GM12878 (cell line): ENCODE data around the gene DCTN4. TPM values are rescaled to one million over a fixed set of nuclear protein-coding genes. Genes with fewer than 3 reads are reported as not detected.

Source experiments
- ATAC-seq: fragments of 200-7000 bp; cut with Tn5 transposase; 3 replicates; pipeline ENCODE4 v1.9.1; 2020; ENCODE audit warnings: mild to moderate bottlenecking, moderate library complexity
- BruUV-seq: library from RNA; stranded (reverse); fragments of 400-500 nt; replicated peaks from 2 replicates; lab custom pipeline; 2021; lab: Mats Ljungman, UMichigan
- CTCF ChIA-PET: fragments of 300-600 bp; sonication (Branson Sonifier 250); formaldehyde crosslinking; extraction: SDS; loops from one replicate; lab custom pipeline; 2021; ENCODE audit warnings: inconsistent platforms; lab: Yijun Ruan, JAX
- POLR2A ChIA-PET: fragments of 350-600 bp; formaldehyde crosslinking; extraction: SDS; loops from one replicate; lab custom pipeline; 2021; ENCODE audit warnings: inconsistent platforms; lab: Charles Lee
- RAD21 ChIA-PET: fragments of 300-600 bp; sonication (Branson Sonifier 250); formaldehyde crosslinking; loops from one replicate; lab custom pipeline; 2023; ENCODE audit warnings: antibody characterized with exemption; ENCODE audit not compliant: unreplicated experiment; lab: Charles Lee
- SMC1A ChIA-PET: fragments of 300-600 bp; sonication (Branson Sonifier 250); formaldehyde crosslinking; loops from one replicate; lab custom pipeline; 2023; ENCODE audit not compliant: unreplicated experiment, uncharacterized antibody; lab: Charles Lee
- DNase-seq: peaks from one replicate; pipeline ENCODE4 v3.0.0-alpha.2; 2011; ENCODE audit warnings: low read depth, low spot score
- FAIRE-seq: peaks from 3 replicates; lab custom pipeline; 2011; peaks lifted over from hg19 to GRCh38; lab: Jason Lieb, UNC
- H2AFZ ChIP-seq: 2 replicates; pipeline ENCODE4 v1.6.0; 2011; ENCODE audit warnings: low read depth, low read length, control low read depth; ENCODE audit not compliant: control insufficient read depth
- H3K27ac ChIP-seq: 2 replicates; pipeline ENCODE4 v1.5.1; 2011; ENCODE audit warnings: control low read depth; ENCODE audit not compliant: control insufficient read depth, insufficient read depth
- H3K27me3 ChIP-seq, 2 experiments: replicated peaks in 1 of 2; 2 replicates each; pipeline versions ENCODE4 v1.6.0 to v1.6.1; 2011; ENCODE audit warnings: low read length in 1 of 2; ENCODE audit not compliant: control insufficient read depth in 2 of 2, insufficient read depth in 2 of 2
- H3K36me3 ChIP-seq, 2 experiments: 2 replicates each; pipeline ENCODE4 v1.5.1; 2011; ENCODE audit warnings: low read length in 1 of 2; ENCODE audit not compliant: control insufficient read depth in 2 of 2, insufficient read depth in 2 of 2
- H3K4me1 ChIP-seq: 2 replicates; pipeline ENCODE4 v1.6.1; 2011; ENCODE audit warnings: mild to moderate bottlenecking, low read length, moderate library complexity, mixed read lengths; ENCODE audit not compliant: control insufficient read depth, insufficient read depth
- H3K4me2 ChIP-seq: 2 replicates; pipeline ENCODE4 v1.6.0; 2011; ENCODE audit warnings: control low read depth; ENCODE audit not compliant: control insufficient read depth, insufficient read depth
- H3K4me3 ChIP-seq: fragments of 200-600 bp; sonication (generic); 2 replicates; pipeline ENCODE4 v1.5.1; 2016
- H3K79me2 ChIP-seq: 2 replicates; pipeline ENCODE4 v1.6.0; 2011; ENCODE audit warnings: low read length; ENCODE audit not compliant: control insufficient read depth, insufficient read depth
- H3K9ac ChIP-seq: 2 replicates; pipeline ENCODE4 v1.8.0; 2011; ENCODE audit warnings: low read length, control low read depth, mixed read lengths; ENCODE audit not compliant: control insufficient read depth, insufficient read depth
- H3K9me3 ChIP-seq: replicated peaks from 3 replicates; pipeline ENCODE4 v1.5.1; 2011; ENCODE audit warnings: mild to moderate bottlenecking, low read length; ENCODE audit not compliant: control insufficient read depth, insufficient read depth
- H4K20me1 ChIP-seq: 2 replicates; pipeline ENCODE4 v1.6.0; 2011; ENCODE audit not compliant: control insufficient read depth, insufficient read depth
- BMI1 ChIP-seq: fragments of 450-650 bp; IDR thresholded peaks from 2 replicates; pipeline ENCODE4 v1.6.1; 2016; ENCODE audit warnings: mild to moderate bottlenecking, moderate library complexity, borderline replicate concordance
- EGR1 ChIP-seq, 2 experiments: IDR thresholded peaks; 1 replicate in 1 of 2; 2 replicates in 1 of 2; pipeline ENCODE4 v1.6.1; 2011 to 2012; ENCODE audit warnings: low read depth in 2 of 2, low read length in 2 of 2, borderline replicate concordance in 1 of 2, mild to moderate bottlenecking in 1 of 2, moderate library complexity in 1 of 2
- ETV6 ChIP-seq, 2 experiments: fragments of 450-650 bp in 1 of 2; IDR thresholded peaks in 1 of 2; conservative IDR thresholded peaks in 1 of 2; 2 replicates each; pipeline ENCODE4 v1.6.1; 2014; ENCODE audit warnings: antibody characterized with exemption in 1 of 2, borderline replicate concordance in 1 of 2, low read depth in 1 of 2, mild to moderate bottlenecking in 1 of 2, moderate library complexity in 1 of 2
- NR2C2 ChIP-seq: IDR thresholded peaks from 2 replicates; pipeline ENCODE4 v1.6.1; 2011; ENCODE audit warnings: borderline replicate concordance, low read depth; ENCODE audit not compliant: control insufficient read depth, insufficient read length
- POU2F2 ChIP-seq: IDR thresholded peaks from 3 replicates; pipeline ENCODE4 v1.6.1; 2011; ENCODE audit warnings: low read depth, mild to moderate bottlenecking, low read length, borderline replicate concordance
- SMAD1 ChIP-seq: fragments of 450-650 bp; IDR thresholded peaks from 2 replicates; pipeline ENCODE4 v1.6.1; 2018; ENCODE audit warnings: mild to moderate bottlenecking, low read depth; ENCODE audit not compliant: partially characterized antibody
- SMAD5 ChIP-seq: IDR thresholded peaks from 2 replicates; pipeline ENCODE4 v1.6.1; 2016; ENCODE audit warnings: antibody characterized with exemption, low read depth
- TARDBP ChIP-seq: IDR thresholded peaks from 2 replicates; pipeline ENCODE4 v1.6.1; 2016; ENCODE audit warnings: borderline replicate concordance
- ZNF274 ChIP-seq: IDR thresholded peaks from one replicate; pipeline ENCODE4 v1.8.0; 2011; ENCODE audit not compliant: insufficient read length, insufficient read depth
- ZNF384 ChIP-seq: IDR thresholded peaks from 2 replicates; pipeline ENCODE4 v1.6.1; 2012; ENCODE audit warnings: low read depth, mild to moderate bottlenecking, low read length, improper control_type of control experiment, borderline replicate concordance
- WGBS: methylation state at CpG from one replicate; pipeline ENCODE4 v1.1.6; 2016; ENCODE audit warnings: low lambda C conversion rate; ENCODE audit not compliant: insufficient replicate concordance, insufficient coverage; ENCODE audit errors: missing lambda C conversion rate; 5-methylcytosine and 5-hydroxymethylcytosine counted together
- in situ Hi-C: fragments of 300-500 bp; cut with MboI; formaldehyde crosslinking; loops from 9 replicates; pipeline ENCODE4 v1.14.3; 2018; ENCODE audit warnings: mixed read lengths
- intact Hi-C: fragments of 100-400 bp; cut with micrococcal nuclease; formaldehyde crosslinking; loops from one replicate; pipeline ENCODE4 v1.14.2; 2022; ENCODE audit not compliant: unreplicated experiment
- polyA plus RNA-seq, 11 experiments: library from polyadenylated mRNA; depleted of rRNA in 4 of 11; unstranded in 6 of 11; stranded (reverse) in 5 of 11; fragments of >200 nt; fragmentation: Nextera tagmentation in 4 of 11; fragmentation: Illumina TruSeq in 1 of 11; extraction: Ambion mirVana in 4 of 11; extraction: Trizol in 1 of 11; gene quantifications; 1 replicate in 1 of 11; 2 replicates in 10 of 11; pipeline versions ENCODE4 v1.2.1 to v1.2.3, GENCODE V29; 2011 to 2016; ENCODE audit warnings: inconsistent platforms in 2 of 11, missing spikeins in 2 of 11, low read depth in 1 of 11
- total RNA-seq, 4 experiments: library from RNA; depleted of rRNA in 3 of 4; stranded (reverse); fragments of >200 nt in 3 of 4; fragmentation: Illumina TruSeq in 1 of 4; extraction: Trizol in 1 of 4; gene quantifications; 2 replicates each; pipeline versions ENCODE4 v1.2.1 to v1.2.3, GENCODE V29; 2013 to 2021
- TF ChIP-seq, protein P1 (sequence below): IDR thresholded peaks from 2 replicates; pipeline ENCODE4 v1.6.1; 2012; ENCODE audit warnings: low read depth, low read length, improper control_type of control experiment

The DCTN4 gene
- total and polyA plus RNA-seq, 10 of the 15 experiments (the other 5 are each of a cell fraction or from before 2014, with no cell fraction given), result 7.6 to 27.8 (median 18.0) TPM

DNA sequence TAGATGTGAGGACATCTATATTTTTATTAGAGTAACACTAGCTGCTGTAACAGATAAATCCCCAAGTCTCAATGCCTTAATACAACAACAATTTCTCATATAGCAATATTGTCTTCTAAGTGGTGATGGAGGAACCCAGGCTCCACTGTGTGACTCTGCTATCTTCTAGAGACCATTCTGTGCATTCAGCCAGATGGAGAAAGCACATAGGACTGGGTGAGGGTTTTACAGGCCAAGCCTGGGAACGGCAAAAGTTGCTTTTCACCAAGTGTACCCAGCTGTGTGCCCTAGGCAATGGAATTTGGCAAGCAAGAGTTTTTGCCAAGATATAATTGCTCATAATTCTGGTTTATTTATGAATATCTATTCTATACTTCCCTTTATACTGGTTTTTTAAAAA is 69.7 kb downstream of the DCTN4 start:
- intact Hi-C loops, result no loop called here
- Histone ChIP-seq H3K4me1 (no peaks in the 10 kb centered on the region), H3K27me3 (no peaks in the 10 kb centered on the region), H3K9me3 (no peaks in the 10 kb centered on the region), H3K36me3 (peaks cover 7 to 29% of the 10 kb centered on the region in 2 experiments), H2AFZ (no peak overlapping the region), H4K20me1 (no peaks in the 10 kb centered on the region), H3K79me2 (no peaks in the 10 kb centered on the region), H3K27ac (no peak overlapping the region), H3K4me3 (no peak overlapping the region), H3K9ac (no peak overlapping the region), H3K4me2 (no peak overlapping the region)
- no peak for FAIRE-seq
- 96% methylated on average over 1 of the region's 1 CpG for WGBS
- ChIA-PET CTCF (interaction anchor here (0.7 kb wide), 1 partner anchor 11 kb away, joined by 3 read pairs; no protein-coding TSS in a partner anchor), RAD21 (no interaction called here), POLR2A (interaction anchor here (1.1 kb wide), 1 partner anchor 11 kb away, joined by 8 read pairs; no protein-coding TSS in a partner anchor), SMC1A (interaction anchor here (0.7 kb wide), 1 partner anchor 8 kb away, joined by 3 read pairs; no protein-coding TSS in a partner anchor)
- TF ChIP-seq EGR1 (IDR thresholded peaks at IDR 0.05; ENCODE audit: borderline replicate concordance in 1 of 2, low read depth in 2 of 2, low read length in 2 of 2) (no peak), POU2F2 (no peak), BMI1 (no peak), ETV6 (conservative IDR thresholded peaks at IDR 0.05 in 1 of 2, IDR thresholded peaks at IDR 0.05 in 1 of 2; ENCODE audit: borderline replicate concordance in 1 of 2, low read depth in 1 of 2) (no peak), SMAD1 (no peak), SMAD5 (no peak), ZNF274 (no peak), ZNF384 (no peak), NR2C2 (no peak), TARDBP (no peak)
- TF ChIP-seq, protein P1, sequence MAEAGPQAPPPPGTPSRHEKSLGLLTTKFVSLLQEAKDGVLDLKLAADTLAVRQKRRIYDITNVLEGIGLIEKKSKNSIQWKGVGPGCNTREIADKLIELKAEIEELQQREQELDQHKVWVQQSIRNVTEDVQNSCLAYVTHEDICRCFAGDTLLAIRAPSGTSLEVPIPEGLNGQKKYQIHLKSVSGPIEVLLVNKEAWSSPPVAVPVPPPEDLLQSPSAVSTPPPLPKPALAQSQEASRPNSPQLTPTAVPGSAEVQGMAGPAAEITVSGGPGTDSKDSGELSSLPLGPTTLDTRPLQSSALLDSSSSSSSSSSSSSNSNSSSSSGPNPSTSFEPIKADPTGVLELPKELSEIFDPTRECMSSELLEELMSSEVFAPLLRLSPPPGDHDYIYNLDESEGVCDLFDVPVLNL, result no peak
- no TSS peak for BruUV-seq
- in situ Hi-C loops, result no loop called here
- ATAC-seq, result no peak
- no peak for DNase-seq
